Stimulated activated CD8-positive, alpha-beta memory T cell treated with anti-CD3 and anti-CD28 coated beads, Interleukin-15, amount 100 ng/mL, for 24 hours (primary cell): ENCODE data around the gene TLX3.
"Not testable (repeated sequence)": the region's sequence is repeated elsewhere in the genome, so short reads cannot be mapped to it uniquely, and the experiment has no call there.

Source experiments
- DNase-seq: peaks from one replicate; pipeline ENCODE4 v3.0.0-alpha.2; 2020; ENCODE audit warnings: low read depth

The TLX3 gene

GRCh38 chr5:171308453-171309275 lies at the start of gene TLX3:
TSS of gene TLX3 (plus strand) at chr5:171309248. CDS start at chr5:171309366, 118 bp downstream.
- DNase-seq = no peak

- DNase-seq = no peak
Measured at GRCh38 chr5:171261361-171261760, 47.7 kb upstream of the TLX3 start.

- DNase-seq = no peak
Measured at GRCh38 chr5:171261904-171262303, 47.1 kb upstream of the TLX3 start.

GRCh38 chr5:171263181-171263580 lies 45.9 kb upstream of the TLX3 start:
- no peak for DNase-seq

GRCh38 chr5:171264843-171265242 lies 44.2 kb upstream of the TLX3 start:
- DNase-seq = no peak

GRCh38 chr5:171268700-171269620 lies 40.1 kb upstream of the TLX3 start:
- DNase-seq = no peak

GRCh38 chr5:171269717-171270116 lies 39.3 kb upstream of the TLX3 start:
- no peak for DNase-seq

- DNase-seq = no peak
Measured at GRCh38 chr5:171270136-171270535, 38.9 kb upstream of the TLX3 start.

- DNase-seq = no peak
Measured at GRCh38 chr5:171271798-171272197, 37.2 kb upstream of the TLX3 start.

GRCh38 chr5:171272996-171273970 lies 35.8 kb upstream of the TLX3 start:
- DNase-seq = no peak

GRCh38 chr5:171275841-171276544 lies 33.1 kb upstream of the TLX3 start:
- DNase-seq = no peak

- no peak for DNase-seq
Measured at GRCh38 chr5:171283753-171284152, 25.3 kb upstream of the TLX3 start.

GRCh38 chr5:171285465-171285864 lies 23.6 kb upstream of the TLX3 start:
- no peak for DNase-seq

GRCh38 chr5:171288066-171288465 lies 21.0 kb upstream of the TLX3 start:
- no peak for DNase-seq

- DNase-seq = no peak
Measured at GRCh38 chr5:171291371-171291770, 17.7 kb upstream of the TLX3 start.

- no peak for DNase-seq
Measured at GRCh38 chr5:171295299-171295698, 13.7 kb upstream of the TLX3 start.

GRCh38 chr5:171295801-171296200 lies 13.2 kb upstream of the TLX3 start:
- no peak for DNase-seq

GRCh38 chr5:171297941-171298340 lies 11.1 kb upstream of the TLX3 start:
- not testable (repeated sequence) for DNase-seq

- no peak for DNase-seq
Measured at GRCh38 chr5:171299228-171299627, 9.8 kb upstream of the TLX3 start.

GRCh38 chr5:171299851-171300250 lies 9.2 kb upstream of the TLX3 start:
- no peak for DNase-seq

GRCh38 chr5:171300358-171300757 lies 8.7 kb upstream of the TLX3 start:
- DNase-seq = no peak
